Adrenal gland (tissue), 12 donors: ENCODE measurements around the gene TBC1D25. TPM values are rescaled to one million over a fixed set of nuclear protein-coding genes. Genes with fewer than 3 reads are reported as not detected.

Source experiments
- DNase-seq, 7 donors: peaks; one replicate each; pipeline ENCODE4 v3.0.0-alpha.2; 2019 to 2020
- H3K27ac ChIP-seq, 5 donors: fragments of 200-600 bp; sonication (generic) in 4 of 5; 1 replicate in 3 of 5; 2 replicates in 2 of 5; pipeline versions ENCODE4 v1.5.1 to v1.8.0; 2016 to 2020; ENCODE audit warnings: mild to moderate bottlenecking in 1 of 5
- H3K27me3 ChIP-seq: fragments of 200-600 bp; 2 replicates; pipeline ENCODE4 v1.8.0; 2021
- H3K36me3 ChIP-seq, 2 donors: fragments of 200-600 bp; replicated peaks in 1 of 2; 1 replicate in 1 of 2; 2 replicates in 1 of 2; pipeline versions ENCODE4 v1.5.1 to v1.8.0; 2018 to 2022
- H3K4me1 ChIP-seq, 2 donors: fragments of 200-600 bp; replicated peaks in 1 of 2; 1 replicate in 1 of 2; 2 replicates in 1 of 2; pipeline versions ENCODE4 v1.5.1 to v1.8.0; 2018 to 2021
- H3K4me3 ChIP-seq, 4 donors: fragments of 200-600 bp; sonication (generic) in 3 of 4; one replicate each; pipeline ENCODE4 v1.5.1; 2016 to 2018
- H3K9me3 ChIP-seq, 3 donors: fragments of 200-600 bp; sonication (generic) in 1 of 3; replicated peaks in 1 of 3; 1 replicate in 2 of 3; 2 replicates in 1 of 3; pipeline versions ENCODE4 v1.5.1 to v1.8.0; 2016 to 2021
- POLR2A ChIP-seq, 2 donors: fragments of 450-650 bp; IDR thresholded peaks; one replicate each; pipeline ENCODE4 v1.6.1; 2017; ENCODE audit warnings: antibody characterized with exemption in 2 of 2, mild to moderate bottlenecking in 2 of 2, moderate library complexity in 1 of 2
- WGBS, 4 donors: extraction: QIAGEN DNeasy Blood & Tissue Kit in 2 of 4; methylation state at CpG; one replicate each; pipeline versions ENCODE4 v1.1.5 to v1.1.7; 2013 to 2017; 5-methylcytosine and 5-hydroxymethylcytosine counted together
- intact Hi-C, 2 donors: fragments of 100-400 bp; cut with DNase I; formaldehyde crosslinking; loops; one replicate each; pipeline versions ENCODE4 v1.14.1 to v1.15.0; 2022 to 2023
- polyA plus RNA-seq, 3 donors: library from polyadenylated mRNA; stranded (reverse); fragments of 200-250 nt in 2 of 3; fragments of 350-450 nt in 1 of 3; fragmentation: Illumina TruSeq in 1 of 3; extraction: RNeasy Lipid Tissue Mini Kit (QIAGEN cat#74804) in 1 of 3; gene quantifications; one replicate each; pipeline ENCODE4 v1.2.3, GENCODE V29; 2013 to 2014
- total RNA-seq, 9 donors: library from RNA; depleted of rRNA in 4 of 9; stranded (reverse); fragments of >200 nt in 4 of 9; fragments of 120-200 nt in 1 of 9; fragmentation: NEBNext Ultra II Directional in 1 of 9; extraction: Animal tissue kit (Norgen Biotek cat#: 25700) in 1 of 9; gene quantifications; one replicate each; pipeline versions ENCODE4 v1.1.0 to v1.2.4, GENCODE V29; 2013 to 2023
- TF ChIP-seq, protein P1 (sequence below), 6 experiments: fragments of 450-650 bp in 4 of 6; fragments of 200-600 bp in 2 of 6; sonication (generic) in 1 of 6; IDR thresholded peaks; 1 replicate in 5 of 6; 2 replicates in 1 of 6; pipeline versions ENCODE4 v1.5.1 to v1.8.0; 2016 to 2021; ENCODE audit warnings: antibody characterized with exemption in 6 of 6, mild to moderate bottlenecking in 2 of 6, moderate library complexity in 1 of 6
- donor health status: healthy with polysubstance abuse.
- donor health status: Bipolar disorder and iron deficiency.
- donor health status: DM: yes; HTN: yes; CAD: no.
- donor health status: DM: no; HTN: no; CAD: no.
- donor health status: DM: no; HTN: no; CAD: no.
- donor health status: DM: yes; HTN: yes; CAD: no.

Gene TBC1D25
- total and polyA plus RNA-seq, 12 donors: 8.9 to 31.0 (median 13.5) TPM

GRCh38 chrX:48508400-48509244 lies 30.9 kb upstream of the TBC1D25 start, which contains the start of gene PORCN:
Gene PORCN, plus strand, starts transcription at chrX:48508992. Its CDS starts 829 bp downstream, at chrX:48509821.
- H3K27me3 ChIP-seq: no peaks in the 10 kb centered on the region
- H3K9me3 ChIP-seq: no peaks in the 10 kb centered on the region
- 0 to 35% (median 17%) methylated on average over 11 to 52 of the region's 65 CpGs for WGBS, 4 donors
- H3K36me3 ChIP-seq: no peaks in the 10 kb centered on the region
- peak within 1 kb of the TSS in 3 of 4 donors; percentile 42 to 74 (median 43) for H3K4me3 ChIP-seq
- peak in 1 of 2 donors; percentile 55 for TF ChIP-seq POLR2A (IDR thresholded peaks at IDR 0.05)
- TF ChIP-seq, protein P1, sequence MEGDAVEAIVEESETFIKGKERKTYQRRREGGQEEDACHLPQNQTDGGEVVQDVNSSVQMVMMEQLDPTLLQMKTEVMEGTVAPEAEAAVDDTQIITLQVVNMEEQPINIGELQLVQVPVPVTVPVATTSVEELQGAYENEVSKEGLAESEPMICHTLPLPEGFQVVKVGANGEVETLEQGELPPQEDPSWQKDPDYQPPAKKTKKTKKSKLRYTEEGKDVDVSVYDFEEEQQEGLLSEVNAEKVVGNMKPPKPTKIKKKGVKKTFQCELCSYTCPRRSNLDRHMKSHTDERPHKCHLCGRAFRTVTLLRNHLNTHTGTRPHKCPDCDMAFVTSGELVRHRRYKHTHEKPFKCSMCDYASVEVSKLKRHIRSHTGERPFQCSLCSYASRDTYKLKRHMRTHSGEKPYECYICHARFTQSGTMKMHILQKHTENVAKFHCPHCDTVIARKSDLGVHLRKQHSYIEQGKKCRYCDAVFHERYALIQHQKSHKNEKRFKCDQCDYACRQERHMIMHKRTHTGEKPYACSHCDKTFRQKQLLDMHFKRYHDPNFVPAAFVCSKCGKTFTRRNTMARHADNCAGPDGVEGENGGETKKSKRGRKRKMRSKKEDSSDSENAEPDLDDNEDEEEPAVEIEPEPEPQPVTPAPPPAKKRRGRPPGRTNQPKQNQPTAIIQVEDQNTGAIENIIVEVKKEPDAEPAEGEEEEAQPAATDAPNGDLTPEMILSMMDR (IDR thresholded peaks at IDR 0.05): no peak
- intact Hi-C loops: no loop called here
- peaks cover 0 to 6% of the 10 kb centered on the region in 2 donors for H3K4me1 ChIP-seq
- DNase-seq: peak; percentile 82 to 89 (median 84)
- H3K27ac ChIP-seq: peak within 1 kb of the TSS; percentile 25 to 87 (median 54)

DNA sequence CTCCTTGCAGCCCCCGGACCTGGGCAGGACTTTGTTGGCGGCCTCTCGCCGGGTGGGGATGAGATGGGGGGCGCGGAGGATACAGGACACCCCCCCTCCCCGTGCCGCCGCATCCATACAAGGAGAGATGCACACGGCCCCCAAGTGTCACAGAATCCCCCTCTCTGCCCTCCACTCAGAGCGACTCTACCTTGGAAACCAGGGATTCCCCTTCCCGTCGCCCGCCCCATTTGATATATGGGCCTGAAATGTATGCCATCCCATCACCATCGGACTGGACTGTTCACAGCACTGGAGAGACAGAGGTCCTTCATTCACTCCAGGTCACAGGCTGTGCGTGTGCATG lies 30.3 kb upstream of the TBC1D25 start:
- Histone ChIP-seq H3K36me3 (no peaks in the 10 kb centered on the region), H3K4me1 (peaks cover 0 to 6% of the 10 kb centered on the region in 2 donors), H3K27me3 (no peaks in the 10 kb centered on the region), H3K9me3 (no peaks in the 10 kb centered on the region), H3K4me3 (peak overlapping the region in 3 of 4 donors; percentile 25 to 74 (median 43)), H3K27ac (peak overlapping the region in 4 of 5 donors; percentile 49 to 87 (median 63))
- 0 to 59% (median 16%) methylated on average over 1 to 16 of the region's 16 CpGs for WGBS, 4 donors
- intact Hi-C loops: no loop called here
- TF ChIP-seq POLR2A (IDR thresholded peaks at IDR 0.05): no peak
- TF ChIP-seq, protein P1 (IDR thresholded peaks at IDR 0.05): no peak
- no peak for DNase-seq

DNA sequence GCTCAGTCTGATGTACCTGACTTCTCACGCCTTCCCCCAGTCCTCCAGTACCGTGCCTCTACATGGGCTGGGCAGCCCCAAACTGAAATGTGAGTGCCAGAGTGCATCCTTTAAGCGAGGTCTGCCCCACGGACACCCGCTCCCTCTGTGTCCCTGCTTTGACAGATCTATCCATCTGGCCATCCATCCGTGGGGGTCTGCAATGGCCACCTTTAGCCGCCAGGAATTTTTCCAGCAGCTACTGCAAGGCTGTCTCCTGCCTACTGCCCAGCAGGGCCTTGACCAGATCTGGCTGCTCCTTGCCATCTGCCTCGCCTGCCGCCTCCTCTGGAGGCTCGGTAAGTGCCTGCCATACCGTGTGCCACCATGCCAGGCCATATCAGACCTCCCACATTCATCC lies 29.9 kb upstream of the TBC1D25 start:
- DNase-seq: no peak
- H3K27ac ChIP-seq: peak overlapping the region in 1 of 5 donors; percentile 87
- TF ChIP-seq POLR2A (IDR thresholded peaks at IDR 0.05): no peak
- TF ChIP-seq, protein P1 (IDR thresholded peaks at IDR 0.05): no peak
- peak overlapping the region in 1 of 4 donors; percentile 74 for H3K4me3 ChIP-seq
- intact Hi-C loops: no loop called here
- no peaks in the 10 kb centered on the region for H3K9me3 ChIP-seq
- peaks cover 0 to 6% of the 10 kb centered on the region in 2 donors for H3K4me1 ChIP-seq
- 47 to 75% (median 56%) methylated on average over 7 to 11 of the region's 11 CpGs; no CpG with 5 or more reads in 1 of the 4 donors for WGBS, 4 donors
- no peaks in the 10 kb centered on the region for H3K36me3 ChIP-seq
- H3K27me3 ChIP-seq: no peaks in the 10 kb centered on the region

GRCh38 chrX:48511560-48511959 lies 28.0 kb upstream of the TBC1D25 start:
- Histone ChIP-seq H3K36me3 (no peaks in the 10 kb centered on the region), H3K4me3 (no peak overlapping the region), H3K9me3 (no peaks in the 10 kb centered on the region), H3K4me1 (peaks cover 0 to 6% of the 10 kb centered on the region in 2 donors), H3K27ac (no peak overlapping the region), H3K27me3 (no peaks in the 10 kb centered on the region)
- 63 to 70% (median 67%) methylated on average over 4 of the region's 4 CpGs for WGBS, 4 donors
- TF ChIP-seq, protein P1 (IDR thresholded peaks at IDR 0.05): peak in 5 of 6 experiments; percentile 8 to 32 (median 25)
- TF ChIP-seq POLR2A (IDR thresholded peaks at IDR 0.05): no peak
- intact Hi-C loops: no loop called here
- DNase-seq: peak in 3 of 7 donors; percentile 34 to 62 (median 45)
